Uterus (tissue), 2 donors: ENCODE results near the gene ZNF548.

Experiments
- CTCF ChIP-seq, 4 experiments: fragments of 200-600 bp in 2 of 4; fragments of 450-650 bp in 2 of 4; sonication (generic) in 2 of 4; IDR thresholded peaks; one replicate each; pipeline ENCODE4 v1.5.1; 2016 to 2019; ENCODE audit warnings: antibody characterized with exemption in 4 of 4, mild to moderate bottlenecking in 2 of 4, moderate library complexity in 1 of 4
- POLR2A ChIP-seq, 2 donors: fragments of 450-650 bp; IDR thresholded peaks; one replicate each; pipeline ENCODE4 v1.6.1; 2016; ENCODE audit warnings: antibody characterized with exemption in 2 of 2, mild to moderate bottlenecking in 1 of 2, moderate library complexity in 1 of 2

- TF ChIP-seq CTCF (IDR thresholded peaks at IDR 0.05) (no peak), POLR2A (IDR thresholded peaks at IDR 0.05) (no peak)
Observed at GRCh38 chr19:57376151-57376550, 13.5 kb upstream of the ZNF548 start.
